Adrenal gland (tissue), 5 donors: ENCODE measurements around the gene SLC3A2.

Source experiments
- CTCF ChIP-seq, 6 experiments: fragments of 450-650 bp in 4 of 6; fragments of 200-600 bp in 2 of 6; sonication (generic) in 1 of 6; IDR thresholded peaks; 1 replicate in 5 of 6; 2 replicates in 1 of 6; pipeline versions ENCODE4 v1.5.1 to v1.8.0; 2016 to 2021; ENCODE audit warnings: antibody characterized with exemption in 6 of 6, mild to moderate bottlenecking in 2 of 6, moderate library complexity in 1 of 6
- POLR2A ChIP-seq, 2 donors: fragments of 450-650 bp; IDR thresholded peaks; one replicate each; pipeline ENCODE4 v1.6.1; 2017; ENCODE audit warnings: antibody characterized with exemption in 2 of 2, mild to moderate bottlenecking in 2 of 2, moderate library complexity in 1 of 2
- donor health status: DM: no; HTN: no; CAD: no.

DNA sequence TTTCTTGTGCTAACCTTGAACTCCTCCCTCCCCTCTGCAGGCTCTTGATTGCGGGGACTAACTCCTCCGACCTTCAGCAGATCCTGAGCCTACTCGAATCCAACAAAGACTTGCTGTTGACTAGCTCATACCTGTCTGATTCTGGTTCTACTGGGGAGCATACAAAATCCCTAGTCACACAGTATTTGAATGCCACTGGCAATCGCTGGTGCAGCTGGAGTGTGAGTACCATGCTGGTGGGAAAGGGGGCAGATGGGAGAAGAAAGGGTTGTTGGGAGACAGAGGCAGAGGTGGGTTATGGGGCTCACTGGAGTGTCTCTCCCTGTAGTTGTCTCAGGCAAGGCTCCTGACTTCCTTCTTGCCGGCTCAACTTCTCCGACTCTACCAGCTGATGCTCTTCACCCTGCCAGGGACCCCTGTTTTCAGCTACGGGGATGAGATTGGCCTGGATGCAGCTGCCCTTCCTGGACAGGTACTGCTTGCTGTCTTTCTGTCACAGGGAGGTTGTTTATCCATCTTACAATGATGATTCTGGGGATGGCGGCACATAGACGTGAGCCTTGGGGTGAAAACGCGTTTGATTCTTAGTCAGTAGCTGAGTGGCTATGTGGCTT lies 4.5 kb downstream of the SLC3A2 start:
- TF ChIP-seq POLR2A (IDR thresholded peaks at IDR 0.05) (no peak), CTCF (IDR thresholded peaks at IDR 0.05) (no peak)
